ENCODE results near the gene ABCA12. TPM values are rescaled to one million over a fixed set of nuclear protein-coding genes. Genes with fewer than 3 reads are reported as not detected.

Gene ABCA12
- polyA plus RNA-seq, 1 experiment: 0.01 TPM

DNA sequence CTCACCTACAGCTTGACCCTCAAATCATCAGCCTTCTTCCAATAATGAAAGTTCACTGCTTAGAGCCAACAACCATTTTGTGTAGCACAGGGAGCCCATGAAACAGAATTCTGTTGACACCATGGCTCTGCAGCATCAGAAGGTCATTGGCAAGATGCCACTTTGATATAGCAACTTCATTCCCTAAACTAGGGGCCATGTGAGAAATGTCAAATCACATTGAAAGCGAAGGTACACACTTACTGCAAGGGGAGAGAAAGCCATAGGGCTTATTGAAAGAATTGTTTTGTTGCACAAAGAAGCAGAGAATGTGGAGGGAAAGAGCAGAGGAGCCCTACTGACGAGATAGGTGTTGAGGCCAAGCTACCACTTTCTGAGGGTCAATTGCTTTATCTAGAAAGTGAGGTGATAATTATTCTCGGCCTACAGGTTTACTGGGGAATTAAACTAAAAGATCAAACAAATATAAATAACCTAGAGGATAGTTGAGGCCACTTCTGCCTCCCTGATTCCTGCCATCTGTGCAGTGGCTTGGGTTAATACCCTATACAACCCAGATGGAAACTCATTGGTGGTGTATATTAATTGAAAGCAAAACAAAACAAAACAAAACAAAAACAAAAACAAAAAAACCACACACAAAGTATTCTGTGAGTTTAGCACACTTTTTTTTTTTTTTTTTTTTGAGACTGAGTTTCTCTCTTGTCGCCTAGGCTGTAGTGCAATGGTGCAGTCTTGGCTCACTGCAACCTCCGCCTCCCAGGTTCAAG is 5.9 kb upstream of the ABCA12 start:
- no peak for DNase-seq (ENCODE audit: low read depth)
- ChIA-PET POLR2A (no interaction called here), CTCF (no interaction called here)
- Histone ChIP-seq H3K27me3 (ENCODE audit: control insufficient read depth, insufficient read depth, low read length) (no peaks in the 10 kb centered on the region), H3K36me3 (ENCODE audit: control insufficient read depth, insufficient read depth, low read length) (no peaks in the 10 kb centered on the region), H3K4me3 (ENCODE audit: low read depth, low read length) (no peak overlapping the region)
- TF ChIP-seq, protein P1, sequence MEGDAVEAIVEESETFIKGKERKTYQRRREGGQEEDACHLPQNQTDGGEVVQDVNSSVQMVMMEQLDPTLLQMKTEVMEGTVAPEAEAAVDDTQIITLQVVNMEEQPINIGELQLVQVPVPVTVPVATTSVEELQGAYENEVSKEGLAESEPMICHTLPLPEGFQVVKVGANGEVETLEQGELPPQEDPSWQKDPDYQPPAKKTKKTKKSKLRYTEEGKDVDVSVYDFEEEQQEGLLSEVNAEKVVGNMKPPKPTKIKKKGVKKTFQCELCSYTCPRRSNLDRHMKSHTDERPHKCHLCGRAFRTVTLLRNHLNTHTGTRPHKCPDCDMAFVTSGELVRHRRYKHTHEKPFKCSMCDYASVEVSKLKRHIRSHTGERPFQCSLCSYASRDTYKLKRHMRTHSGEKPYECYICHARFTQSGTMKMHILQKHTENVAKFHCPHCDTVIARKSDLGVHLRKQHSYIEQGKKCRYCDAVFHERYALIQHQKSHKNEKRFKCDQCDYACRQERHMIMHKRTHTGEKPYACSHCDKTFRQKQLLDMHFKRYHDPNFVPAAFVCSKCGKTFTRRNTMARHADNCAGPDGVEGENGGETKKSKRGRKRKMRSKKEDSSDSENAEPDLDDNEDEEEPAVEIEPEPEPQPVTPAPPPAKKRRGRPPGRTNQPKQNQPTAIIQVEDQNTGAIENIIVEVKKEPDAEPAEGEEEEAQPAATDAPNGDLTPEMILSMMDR (IDR thresholded peaks at IDR 0.05; ENCODE audit: insufficient read depth, low read depth, low read length): no peak

DNA sequence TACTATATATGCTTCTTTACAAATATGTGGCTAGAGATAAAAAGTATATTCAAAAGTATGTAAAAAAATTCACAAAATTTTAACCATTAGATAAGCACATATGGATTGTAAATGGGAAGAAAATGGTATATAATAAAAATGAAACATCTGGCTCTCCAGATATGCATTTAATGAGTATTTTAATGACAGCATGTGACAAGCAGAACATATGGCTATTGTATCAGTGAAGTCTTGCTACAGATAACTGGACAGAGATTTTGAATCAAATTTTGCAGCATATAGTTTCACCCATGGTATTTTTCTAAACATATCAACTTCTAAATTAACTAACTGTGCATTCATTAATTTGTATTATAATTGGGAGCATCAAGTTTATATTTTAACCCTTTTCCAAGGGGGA is 5.0 kb upstream of the ABCA12 start:
- ChIA-PET CTCF (no interaction called here), POLR2A (no interaction called here)
- no peak for DNase-seq (ENCODE audit: low read depth)
- no peaks in the 10 kb centered on the region for H3K36me3 ChIP-seq (ENCODE audit: control insufficient read depth, insufficient read depth, low read length)
- TF ChIP-seq, protein P1 (IDR thresholded peaks at IDR 0.05; ENCODE audit: insufficient read depth, low read depth, low read length): no peak
- H3K4me3 ChIP-seq (ENCODE audit: low read depth, low read length): no peak overlapping the region
- no peaks in the 10 kb centered on the region for H3K27me3 ChIP-seq (ENCODE audit: control insufficient read depth, insufficient read depth, low read length)

DNA sequence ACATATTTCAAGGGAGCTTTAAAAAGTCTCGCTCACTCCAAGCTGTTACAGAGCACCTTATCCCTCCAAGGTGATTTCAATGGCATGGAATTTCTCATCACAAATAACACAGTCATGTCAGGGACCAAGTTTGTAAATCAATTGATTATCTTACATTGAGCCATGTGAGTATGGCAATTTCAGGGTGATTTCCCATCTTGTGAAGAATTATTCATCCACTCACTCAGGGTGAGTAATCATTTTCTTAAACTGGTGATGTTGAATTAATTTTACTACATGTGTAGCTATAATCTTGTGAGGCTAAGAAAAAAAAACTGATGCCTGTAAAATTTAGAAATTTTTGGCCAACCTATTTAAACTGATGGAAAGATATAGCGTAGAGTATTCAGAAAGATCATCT is 3.3 kb upstream of the ABCA12 start:
- Histone ChIP-seq H3K36me3 (ENCODE audit: control insufficient read depth, insufficient read depth, low read length) (no peaks in the 10 kb centered on the region), H3K27me3 (ENCODE audit: control insufficient read depth, insufficient read depth, low read length) (no peaks in the 10 kb centered on the region), H3K4me3 (ENCODE audit: low read depth, low read length) (no peak overlapping the region)
- TF ChIP-seq, protein P1 (IDR thresholded peaks at IDR 0.05; ENCODE audit: insufficient read depth, low read depth, low read length): no peak
- ChIA-PET CTCF (interaction anchor here (0.8 kb wide), 1 partner anchor 30 kb away, joined by 3 read pairs; no protein-coding TSS in a partner anchor), POLR2A (no interaction called here)
- no peak for DNase-seq (ENCODE audit: low read depth)

DNA sequence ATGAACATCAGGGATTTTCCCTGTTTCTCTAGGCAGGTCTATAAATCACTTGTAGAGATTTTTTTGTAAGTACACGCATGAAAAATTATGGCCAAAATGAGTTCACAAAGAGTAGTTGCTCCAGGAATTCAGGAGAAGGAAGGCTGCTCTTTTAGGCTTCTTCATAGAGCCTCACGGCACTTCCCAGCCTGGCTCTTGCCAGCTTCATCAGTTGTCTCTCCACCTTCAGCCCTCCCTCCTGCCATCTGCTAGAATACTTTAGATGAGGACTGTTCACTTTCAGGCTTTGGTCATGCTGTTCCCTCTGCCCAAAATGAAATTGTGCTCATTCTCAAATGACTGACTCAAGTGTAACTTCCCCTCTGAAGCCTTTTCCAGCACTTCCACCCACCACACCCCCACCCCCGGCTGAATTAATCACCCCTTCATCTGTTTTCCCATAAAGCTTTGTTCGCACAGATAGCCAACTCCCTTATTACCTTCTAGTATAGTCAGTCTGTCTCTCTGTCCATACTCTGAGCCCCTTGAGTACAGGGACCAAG is 1.8 kb upstream of the ABCA12 start:
- TF ChIP-seq, protein P1 (IDR thresholded peaks at IDR 0.05; ENCODE audit: insufficient read depth, low read depth, low read length): no peak
- Histone ChIP-seq H3K27me3 (ENCODE audit: control insufficient read depth, insufficient read depth, low read length) (no peaks in the 10 kb centered on the region), H3K36me3 (ENCODE audit: control insufficient read depth, insufficient read depth, low read length) (no peaks in the 10 kb centered on the region), H3K4me3 (ENCODE audit: low read depth, low read length) (no peak overlapping the region)
- ChIA-PET POLR2A (no interaction called here), CTCF (no interaction called here)
- DNase-seq (ENCODE audit: low read depth): no peak

DNA sequence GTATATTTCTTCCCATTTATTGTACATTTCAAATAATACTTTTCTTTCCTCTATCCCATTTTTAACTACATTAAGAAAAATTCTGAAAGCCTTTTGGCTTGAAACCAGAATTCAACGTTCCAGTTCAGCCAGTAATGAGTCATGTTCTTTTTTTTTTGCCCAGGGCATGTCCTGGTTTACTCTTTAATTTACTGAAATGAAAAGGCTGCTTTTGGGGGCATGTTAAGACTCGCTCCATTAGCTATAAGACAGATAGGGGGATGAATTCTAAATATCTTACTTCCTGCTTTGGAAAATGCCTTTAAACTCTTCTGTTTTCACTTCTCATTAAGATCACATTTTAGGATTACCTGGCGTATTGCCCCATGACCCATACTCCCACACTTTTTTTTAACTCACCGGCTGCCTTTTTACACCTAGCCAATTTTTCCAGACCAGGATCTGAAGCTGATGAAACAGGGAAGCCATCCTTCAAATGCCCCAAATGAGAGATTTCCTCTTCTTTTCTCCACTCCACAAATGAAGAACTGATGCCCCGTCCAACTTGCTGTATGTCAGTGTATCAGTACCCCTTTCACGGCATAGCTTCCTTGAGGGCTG is 585 bp downstream of the ABCA12 start:
- Histone ChIP-seq H3K36me3 (ENCODE audit: control insufficient read depth, insufficient read depth, low read length) (no peaks in the 10 kb centered on the region), H3K27me3 (ENCODE audit: control insufficient read depth, insufficient read depth, low read length) (no peaks in the 10 kb centered on the region), H3K4me3 (ENCODE audit: low read depth, low read length) (no peak overlapping the region)
- TF ChIP-seq, protein P1 (IDR thresholded peaks at IDR 0.05; ENCODE audit: insufficient read depth, low read depth, low read length): no peak
- ChIA-PET POLR2A (no interaction called here), CTCF (interaction anchor here (0.6 kb wide), 1 partner anchor 25 kb away, joined by 3 read pairs; no protein-coding TSS in a partner anchor)
- DNase-seq (ENCODE audit: low read depth): no peak

Measured in BJ (cell line).